Trophoblast cell (in vitro differentiated cells and primary cell): Measurements from ENCODE around the gene PDCD2L.
"Not testable (repeated sequence)": the region's sequence is repeated elsewhere in the genome, so short reads cannot be mapped to it uniquely, and the experiment has no call there.

ENCODE experiments used
- DNase-seq, 2 donors: peaks; one replicate each; pipeline ENCODE4 v3.0.0-alpha.2; 2016
- H2AFZ ChIP-seq: 2 replicates; pipeline ENCODE4 v1.6.1; 2013; ENCODE audit warnings: low read length, moderate library complexity, mild to moderate bottlenecking; ENCODE audit not compliant: insufficient read depth, poor library complexity
- H2AK5ac ChIP-seq: 2 replicates; pipeline ENCODE4 v1.6.1; 2013; ENCODE audit warnings: mild to moderate bottlenecking, low read length
- H2BK120ac ChIP-seq: 2 replicates; pipeline ENCODE4 v1.6.1; 2013; ENCODE audit warnings: low read length, mild to moderate bottlenecking, moderate library complexity; ENCODE audit not compliant: insufficient read depth, poor library complexity
- H2BK12ac ChIP-seq: 2 replicates; pipeline ENCODE4 v1.6.1; 2013; ENCODE audit warnings: mild to moderate bottlenecking, low read length, moderate library complexity
- H2BK5ac ChIP-seq: 2 replicates; pipeline ENCODE4 v1.6.1; 2013; ENCODE audit warnings: low read length, low read depth, moderate library complexity, mild to moderate bottlenecking; ENCODE audit not compliant: poor library complexity
- H3K14ac ChIP-seq: 2 replicates; pipeline ENCODE4 v1.6.1; 2013; ENCODE audit warnings: mild to moderate bottlenecking, low read length
- H3K18ac ChIP-seq: 2 replicates; pipeline ENCODE4 v1.6.1; 2013; ENCODE audit warnings: mild to moderate bottlenecking, low read length
- H3K23ac ChIP-seq: 2 replicates; pipeline ENCODE4 v1.6.1; 2013; ENCODE audit warnings: low read length
- H3K27ac ChIP-seq: 2 replicates; pipeline ENCODE4 v1.5.1; 2013; ENCODE audit warnings: low read depth, mild to moderate bottlenecking, inconsistent platforms, low read length, moderate library complexity
- H3K27me3 ChIP-seq: 2 replicates; pipeline ENCODE4 v1.6.1; 2013; ENCODE audit warnings: inconsistent platforms, mild to moderate bottlenecking, low read length, moderate library complexity; ENCODE audit not compliant: insufficient read depth
- H3K36me3 ChIP-seq, 2 experiments: 1 replicate in 1 of 2; 2 replicates in 1 of 2; pipeline ENCODE4 v1.6.1; 2013; ENCODE audit warnings: low read length in 2 of 2, mild to moderate bottlenecking in 2 of 2, moderate library complexity in 1 of 2; ENCODE audit not compliant: insufficient read depth in 2 of 2, control insufficient read depth in 1 of 2
- H3K4ac ChIP-seq: 2 replicates; pipeline ENCODE4 v1.6.1; 2013; ENCODE audit warnings: low read depth, mild to moderate bottlenecking, low read length, moderate library complexity
- H3K4me1 ChIP-seq, 2 experiments: 1 replicate in 1 of 2; 2 replicates in 1 of 2; pipeline ENCODE4 v1.6.1; 2013; ENCODE audit warnings: low read length in 2 of 2, mild to moderate bottlenecking in 2 of 2, moderate library complexity in 1 of 2; ENCODE audit not compliant: insufficient read depth in 2 of 2, control insufficient read depth in 1 of 2
- H3K4me2 ChIP-seq: 2 replicates; pipeline ENCODE4 v1.6.1; 2013; ENCODE audit warnings: inconsistent platforms, mild to moderate bottlenecking, low read length, moderate library complexity
- H3K4me3 ChIP-seq: 2 replicates; pipeline ENCODE4 v1.5.1; 2013; ENCODE audit warnings: mild to moderate bottlenecking, low read depth, low read length, inconsistent platforms
- H3K79me1 ChIP-seq: one replicate; pipeline ENCODE4 v1.6.1; 2013; ENCODE audit warnings: low read length
- H3K79me2 ChIP-seq: 2 replicates; pipeline ENCODE4 v1.6.1; 2013; ENCODE audit warnings: low read length, mild to moderate bottlenecking; ENCODE audit not compliant: control insufficient read depth, insufficient read depth, poor library complexity
- H3K9ac ChIP-seq: 2 replicates; pipeline ENCODE4 v1.6.1; 2013; ENCODE audit warnings: mild to moderate bottlenecking, low read length
- H3K9me3 ChIP-seq: 2 replicates; pipeline ENCODE4 v1.6.1; 2013; ENCODE audit warnings: low read depth, mild to moderate bottlenecking, control low read depth, inconsistent platforms, low read length; ENCODE audit not compliant: insufficient read depth
- H4K12ac ChIP-seq: 2 replicates; pipeline ENCODE4 v1.6.1; 2013; ENCODE audit warnings: low read depth, mild to moderate bottlenecking, low read length, moderate library complexity
- H4K8ac ChIP-seq: 2 replicates; pipeline ENCODE4 v1.6.1; 2013; ENCODE audit warnings: low read depth, mild to moderate bottlenecking, low read length, moderate library complexity
- H4K91ac ChIP-seq: one replicate; pipeline ENCODE4 v1.6.1; 2013; ENCODE audit warnings: low read depth, mild to moderate bottlenecking, low read length, moderate library complexity
- WGBS: extraction: QIAGEN DNeasy Blood & Tissue Kit; methylation state at CpG from one replicate; pipeline ENCODE4 v1.1.7; 2013; ENCODE audit warnings: missing lambda C conversion rate; ENCODE audit not compliant: insufficient read length, insufficient coverage; ENCODE audit errors: extremely low coverage; 5-methylcytosine and 5-hydroxymethylcytosine counted together

PDCD2L gene

GRCh38 chr19:34399886-34400285, 4.3 kb upstream of the PDCD2L start:
- no peak overlapping the region for H3K4me2 ChIP-seq
- H3K18ac ChIP-seq = no peak overlapping the region
- no peaks in the 10 kb centered on the region for H3K4me1 ChIP-seq
- peaks cover 28 to 40% of the 10 kb centered on the region in 2 experiments for H3K36me3 ChIP-seq
- no peak overlapping the region for H2BK12ac ChIP-seq
- H4K12ac ChIP-seq = no peak overlapping the region
- no peak overlapping the region for H3K14ac ChIP-seq
- no peak overlapping the region for H4K91ac ChIP-seq
- no peak for DNase-seq
- no peak overlapping the region for H2BK5ac ChIP-seq
- H3K27me3 ChIP-seq = no peaks in the 10 kb centered on the region
- no peak overlapping the region for H3K4ac ChIP-seq
- H3K9me3 ChIP-seq = no peaks in the 10 kb centered on the region
- H3K4me3 ChIP-seq = no peak overlapping the region
- no peak overlapping the region for H3K9ac ChIP-seq
- WGBS = no CpG with 5 or more reads among the region's 9 CpGs
- no peak overlapping the region for H3K23ac ChIP-seq
- H2BK120ac ChIP-seq = no peak overlapping the region
- peaks cover 3% of the 10 kb centered on the region for H3K79me2 ChIP-seq
- peaks cover 6% of the 10 kb centered on the region for H3K79me1 ChIP-seq
- no peak overlapping the region for H2AK5ac ChIP-seq
- no peak overlapping the region for H3K27ac ChIP-seq
- no peak overlapping the region for H4K8ac ChIP-seq
- no peak overlapping the region for H2AFZ ChIP-seq

GRCh38 chr19:34400844-34401243, 3.4 kb upstream of the PDCD2L start:
- not testable (repeated sequence) for H2AK5ac ChIP-seq, H2BK120ac ChIP-seq, H4K91ac ChIP-seq, H3K9me3 ChIP-seq, H4K12ac ChIP-seq, H3K9ac ChIP-seq, DNase-seq, H3K23ac ChIP-seq, H3K18ac ChIP-seq, H2BK12ac ChIP-seq, H3K79me1 ChIP-seq, H3K4ac ChIP-seq, H3K79me2 ChIP-seq, H2BK5ac ChIP-seq, H3K4me3 ChIP-seq, H2AFZ ChIP-seq, H4K8ac ChIP-seq, H3K14ac ChIP-seq, H3K4me1 ChIP-seq, H3K27me3 ChIP-seq, H3K4me2 ChIP-seq, H3K27ac ChIP-seq
- peaks cover 25 to 33% of the 10 kb centered on the region in 2 experiments for H3K36me3 ChIP-seq
- no CpG with 5 or more reads among the region's 8 CpGs for WGBS

DNA sequence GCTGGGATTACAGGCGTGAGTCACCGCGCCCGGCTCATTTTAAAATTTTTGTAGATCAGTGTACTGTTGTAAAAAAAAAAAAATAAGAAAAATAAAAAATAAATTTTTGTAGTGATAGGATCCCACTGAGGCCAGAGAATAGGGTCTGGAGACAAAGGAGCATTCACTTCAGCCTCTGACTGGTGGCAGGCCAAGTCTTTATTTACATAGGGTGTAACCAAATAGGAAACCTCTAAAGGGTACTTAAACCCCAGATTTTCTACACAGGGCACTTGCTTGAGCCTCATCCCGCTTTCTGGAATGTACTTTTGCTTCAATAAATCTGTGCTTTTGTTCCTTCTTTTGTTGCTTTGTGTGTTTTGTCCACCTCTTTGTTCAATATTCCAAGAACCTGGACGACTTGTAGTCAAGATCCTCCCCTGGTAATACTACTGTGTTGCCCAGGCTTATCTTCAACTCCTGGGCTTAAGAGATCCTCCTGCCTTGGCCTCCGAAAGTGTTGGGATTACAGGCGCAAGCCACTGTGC, 2.1 kb upstream of the PDCD2L start:
- no peak overlapping the region for H4K8ac ChIP-seq
- peaks cover 16 to 23% of the 10 kb centered on the region in 2 experiments for H3K36me3 ChIP-seq
- no peak overlapping the region for H3K18ac ChIP-seq
- no peak overlapping the region for H2BK12ac ChIP-seq
- no peak overlapping the region for H4K91ac ChIP-seq
- H3K27me3 ChIP-seq = no peaks in the 10 kb centered on the region
- H3K14ac ChIP-seq = no peak overlapping the region
- peaks cover 3% of the 10 kb centered on the region for H3K79me2 ChIP-seq
- no peak for DNase-seq
- no peak overlapping the region for H3K4ac ChIP-seq
- no peak overlapping the region for H3K27ac ChIP-seq
- H3K4me3 ChIP-seq = no peak overlapping the region
- H3K79me1 ChIP-seq = peaks cover 6% of the 10 kb centered on the region
- H2BK5ac ChIP-seq = no peak overlapping the region
- no peak overlapping the region for H4K12ac ChIP-seq
- H2AK5ac ChIP-seq = no peak overlapping the region
- H3K9me3 ChIP-seq = no peaks in the 10 kb centered on the region
- H3K4me1 ChIP-seq = no peaks in the 10 kb centered on the region
- WGBS = no CpG with 5 or more reads among the region's 8 CpGs
- no peak overlapping the region for H3K4me2 ChIP-seq
- H3K23ac ChIP-seq = no peak overlapping the region
- no peak overlapping the region for H2AFZ ChIP-seq
- H3K9ac ChIP-seq = no peak overlapping the region
- no peak overlapping the region for H2BK120ac ChIP-seq

- Histone ChIP-seq H3K36me3 (peaks cover 14 to 15% of the 10 kb centered on the region in 2 experiments), H3K23ac (no peak overlapping the region), H3K9ac (no peak overlapping the region), H3K14ac (no peak overlapping the region), H3K27ac (no peak overlapping the region), H2AK5ac (no peak overlapping the region), H3K9me3 (no peaks in the 10 kb centered on the region), H2BK120ac (no peak overlapping the region), H3K79me1 (peaks cover 6% of the 10 kb centered on the region), H4K12ac (no peak overlapping the region), H2BK5ac (no peak overlapping the region), H2BK12ac (no peak overlapping the region), H3K4me1 (no peaks in the 10 kb centered on the region), H4K8ac (peak overlapping the region; percentile 61), H3K4ac (no peak overlapping the region), H4K91ac (peak overlapping the region; percentile 46), H3K27me3 (no peaks in the 10 kb centered on the region), H3K18ac (no peak overlapping the region), H3K79me2 (peaks cover 3% of the 10 kb centered on the region), H3K4me2 (peak overlapping the region; percentile 86), H3K4me3 (no peak overlapping the region), H2AFZ (peak overlapping the region; percentile 51)
- no peak for DNase-seq
- WGBS = no CpG with 5 or more reads among the region's 6 CpGs
These were observed 453 bp upstream of the PDCD2L start for GRCh38 chr19:34403784-34404108.
